Endothelial cell of umbilical vein (primary cell): ENCODE measurements around the gene NUDT6. TPM values are rescaled to one million over a fixed set of nuclear protein-coding genes. Genes with fewer than 3 reads are reported as not detected.

Experiments
- BruUV-seq: library from RNA; stranded (reverse); fragments of 400-500 nt; replicated peaks from 2 replicates; lab custom pipeline; 2021; lab: Mats Ljungman, UMichigan
- CTCF ChIA-PET: fragments of 300-600, 350-600 bp; sonication (Branson Sonifier 250); formaldehyde crosslinking; loops from one replicate; lab custom pipeline; 2021; ENCODE audit warnings: antibody characterized with exemption, inconsistent platforms; lab: Charles Lee
- POLR2A ChIA-PET: fragments of 300-600, 350-600 bp; sonication (Branson Sonifier 250); formaldehyde crosslinking; loops from one replicate; lab custom pipeline; 2021; ENCODE audit warnings: antibody characterized with exemption, inconsistent platforms; lab: Charles Lee
- DNase-seq: peaks from one replicate; pipeline ENCODE4 v3.0.0-alpha.2; 2011; ENCODE audit warnings: low read depth, low spot score
- FAIRE-seq: peaks from 2 replicates; lab custom pipeline; 2011; peaks lifted over from hg19 to GRCh38; lab: Jason Lieb, UNC
- H2AFZ ChIP-seq: 2 replicates; pipeline ENCODE4 v1.6.0; 2012; ENCODE audit warnings: low read depth, low read length, control low read depth, inconsistent platforms
- H3K27ac ChIP-seq: 2 replicates; pipeline ENCODE4 v1.5.1; 2011; ENCODE audit warnings: low read depth, mild to moderate bottlenecking, control low read depth, low read length, moderate library complexity; ENCODE audit not compliant: insufficient read depth
- H3K27me3 ChIP-seq, 2 experiments: 2 replicates each; pipeline versions ENCODE4 v1.6.0 to v1.6.1; 2011; ENCODE audit warnings: low read length in 2 of 2, mixed read lengths in 1 of 2; ENCODE audit not compliant: control insufficient read depth in 2 of 2, insufficient read depth in 2 of 2
- H3K36me3 ChIP-seq, 2 experiments: 2 replicates in 1 of 2; 3 replicates in 1 of 2; pipeline ENCODE4 v1.5.1; 2011; ENCODE audit warnings: low read length in 2 of 2, mild to moderate bottlenecking in 1 of 2, moderate library complexity in 1 of 2; ENCODE audit not compliant: control insufficient read depth in 2 of 2, insufficient read depth in 2 of 2; ENCODE audit errors: extremely low read depth in 1 of 2
- H3K4me1 ChIP-seq: 3 replicates; pipeline ENCODE4 v1.5.1; 2011; ENCODE audit warnings: mild to moderate bottlenecking, low read length; ENCODE audit not compliant: control insufficient read depth, insufficient read depth; ENCODE audit errors: extremely low read depth
- H3K4me2 ChIP-seq: 2 replicates; pipeline ENCODE4 v1.6.1; 2011; ENCODE audit warnings: low read length, control low read depth, mixed read lengths; ENCODE audit not compliant: insufficient read depth
- H3K4me3 ChIP-seq, 3 experiments: fragments of 200-600 bp in 1 of 3; sonication (generic), shearing (Covaris generic) in 1 of 3; replicated peaks in 1 of 3; 2 replicates each; pipeline ENCODE4 v1.5.1; 2011 to 2016; ENCODE audit warnings: control low read depth in 3 of 3, low read length in 3 of 3, mild to moderate bottlenecking in 2 of 3, inconsistent platforms in 1 of 3, low read depth in 1 of 3, moderate library complexity in 1 of 3; ENCODE audit not compliant: insufficient read depth in 1 of 3
- H3K79me2 ChIP-seq: 2 replicates; pipeline ENCODE4 v1.6.0; 2012; ENCODE audit warnings: low read length, inconsistent platforms; ENCODE audit not compliant: control insufficient read depth, insufficient read depth
- H3K9ac ChIP-seq: replicated peaks from 2 replicates; pipeline ENCODE3; 2011; ENCODE audit warnings: low read length, control low read depth; ENCODE audit not compliant: insufficient read depth; ENCODE audit errors: extremely low read depth
- H3K9me1 ChIP-seq: replicated peaks from 3 replicates; pipeline ENCODE4 v1.6.0; 2011; ENCODE audit warnings: mild to moderate bottlenecking, low read length; ENCODE audit not compliant: control insufficient read depth, insufficient read depth; ENCODE audit errors: extremely low read depth
- H3K9me3 ChIP-seq: replicated peaks from 2 replicates; pipeline ENCODE4 v1.5.1; 2012; ENCODE audit warnings: low read length, inconsistent platforms; ENCODE audit not compliant: control insufficient read depth, insufficient read depth
- H4K20me1 ChIP-seq: replicated peaks from 2 replicates; pipeline ENCODE3; 2011; ENCODE audit warnings: mild to moderate bottlenecking, low read length; ENCODE audit not compliant: control insufficient read depth, insufficient read depth; ENCODE audit errors: extremely low read depth
- EZH2 ChIP-seq: IDR thresholded peaks from 2 replicates; pipeline ENCODE4 v1.6.1; 2012; ENCODE audit warnings: borderline replicate concordance, low read depth, mild to moderate bottlenecking, moderate library complexity, low read length, inconsistent platforms; ENCODE audit not compliant: severe bottlenecking
- FOS ChIP-seq: IDR thresholded peaks from 2 replicates; pipeline ENCODE4 v1.6.1; 2011; ENCODE audit warnings: mild to moderate bottlenecking, low read length, moderate library complexity, borderline replicate concordance; ENCODE audit not compliant: insufficient read depth
- GATA2 ChIP-seq: IDR thresholded peaks from 2 replicates; pipeline ENCODE4 v1.7.0; 2011; ENCODE audit warnings: low read depth, mild to moderate bottlenecking, moderate library complexity, mixed read lengths, low read length; ENCODE audit not compliant: insufficient read length, insufficient read depth
- JUN ChIP-seq: IDR thresholded peaks from 2 replicates; pipeline ENCODE4 v1.6.1; 2011; ENCODE audit warnings: borderline replicate concordance, low read depth; ENCODE audit not compliant: insufficient read length, insufficient read depth
- MYC ChIP-seq: IDR thresholded peaks from one replicate; pipeline ENCODE4 v1.6.1; 2011; ENCODE audit warnings: mild to moderate bottlenecking, low read depth, low read length
- POLR2A ChIP-seq: IDR thresholded peaks from 2 replicates; pipeline ENCODE4 v1.6.1; 2012; ENCODE audit warnings: low read depth, mild to moderate bottlenecking, control low read depth, low read length
- POLR2AphosphoS5 ChIP-seq: IDR thresholded peaks from 2 replicates; pipeline ENCODE4 v1.6.1; 2012; ENCODE audit warnings: low read depth, mild to moderate bottlenecking, control low read depth, low read length, moderate library complexity; ENCODE audit not compliant: insufficient read depth
- dilution Hi-C: fragments of 300-500 bp; cut with MboI; formaldehyde crosslinking; loops from one replicate; pipeline ENCODE4 v1.15.0; 2019; ENCODE audit warnings: low sequenced_read_pairs; ENCODE audit not compliant: extremely low pct_ligation_motif_present
- intact Hi-C: fragments of 100-400 bp; cut with micrococcal nuclease; formaldehyde crosslinking; loops from one replicate; pipeline ENCODE4 v1.10.0; 2022
- polyA plus RNA-seq, 4 experiments: library from polyadenylated mRNA; depleted of rRNA in 3 of 4; stranded (reverse) in 3 of 4; unstranded in 1 of 4; fragments of >200 nt; gene quantifications; 2 replicates each; pipeline versions ENCODE4 v1.2.1 to v1.2.3, GENCODE V29; 2011 to 2012; ENCODE audit warnings: missing spikeins in 1 of 4
- total RNA-seq: library from RNA; stranded (reverse); gene quantifications from 2 replicates; pipeline ENCODE4 v1.2.3, GENCODE V29; 2021
- TF ChIP-seq, protein P1 (sequence below), 2 donors: IDR thresholded peaks; 1 replicate in 1 of 2; 2 replicates in 1 of 2; pipeline ENCODE4 v1.5.1; 2011; ENCODE audit warnings: low read length in 2 of 2, mild to moderate bottlenecking in 2 of 2, moderate library complexity in 2 of 2, control low read depth in 1 of 2, inconsistent platforms in 1 of 2, low read depth in 1 of 2; ENCODE audit not compliant: insufficient read depth in 1 of 2; ENCODE audit errors: extremely low read depth in 1 of 2
- TF ChIP-seq, protein P2 (sequence below): IDR thresholded peaks from 2 replicates; pipeline ENCODE4 v1.6.1; 2011; ENCODE audit not compliant: insufficient read depth, insufficient read length

The NUDT6 gene
- total and polyA plus RNA-seq, 2 donors (not counting 3 experiments of a cell fraction or from before 2014, with no cell fraction given) = 5.1 to 5.4 TPM

DNA sequence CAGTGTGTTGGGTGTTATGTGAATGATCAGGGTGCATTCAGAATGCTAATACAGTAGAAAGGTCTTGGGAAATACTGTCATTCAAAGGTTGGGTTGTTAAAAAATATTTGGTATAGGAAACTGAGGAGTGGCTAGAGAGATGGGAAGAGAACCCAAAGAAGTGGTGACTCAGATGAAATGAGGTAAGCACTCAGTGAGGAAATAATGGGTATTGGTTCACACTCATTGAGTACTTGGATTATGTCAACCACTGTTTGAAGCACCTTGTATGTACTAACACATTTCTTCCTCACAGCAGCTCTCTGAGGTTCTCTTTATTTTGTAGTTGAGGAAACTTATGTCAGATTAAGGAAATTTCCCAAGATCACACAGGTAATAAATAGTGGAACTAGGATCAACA is 40.8 kb upstream of the NUDT6 start:
- Histone ChIP-seq H3K4me3 (no peak overlapping the region), H3K79me2 (no peaks in the 10 kb centered on the region), H3K9ac (no peak overlapping the region), H2AFZ (no peak overlapping the region), H3K36me3 (no peaks in the 10 kb centered on the region), H4K20me1 (no peaks in the 10 kb centered on the region), H3K27me3 (no peaks in the 10 kb centered on the region), H3K4me2 (no peak overlapping the region), H3K9me3 (no peaks in the 10 kb centered on the region), H3K9me1 (no peaks in the 10 kb centered on the region), H3K4me1 (no peaks in the 10 kb centered on the region), H3K27ac (no peak overlapping the region)
- CTCF ChIA-PET = no interaction called here
- intact Hi-C loops = no loop called here
- POLR2A ChIA-PET = no interaction called here
- DNase-seq (no peak), FAIRE-seq (no peak)
- BruUV-seq = no TSS peak
- TF ChIP-seq GATA2 = no peak
- TF ChIP-seq, protein P1, sequence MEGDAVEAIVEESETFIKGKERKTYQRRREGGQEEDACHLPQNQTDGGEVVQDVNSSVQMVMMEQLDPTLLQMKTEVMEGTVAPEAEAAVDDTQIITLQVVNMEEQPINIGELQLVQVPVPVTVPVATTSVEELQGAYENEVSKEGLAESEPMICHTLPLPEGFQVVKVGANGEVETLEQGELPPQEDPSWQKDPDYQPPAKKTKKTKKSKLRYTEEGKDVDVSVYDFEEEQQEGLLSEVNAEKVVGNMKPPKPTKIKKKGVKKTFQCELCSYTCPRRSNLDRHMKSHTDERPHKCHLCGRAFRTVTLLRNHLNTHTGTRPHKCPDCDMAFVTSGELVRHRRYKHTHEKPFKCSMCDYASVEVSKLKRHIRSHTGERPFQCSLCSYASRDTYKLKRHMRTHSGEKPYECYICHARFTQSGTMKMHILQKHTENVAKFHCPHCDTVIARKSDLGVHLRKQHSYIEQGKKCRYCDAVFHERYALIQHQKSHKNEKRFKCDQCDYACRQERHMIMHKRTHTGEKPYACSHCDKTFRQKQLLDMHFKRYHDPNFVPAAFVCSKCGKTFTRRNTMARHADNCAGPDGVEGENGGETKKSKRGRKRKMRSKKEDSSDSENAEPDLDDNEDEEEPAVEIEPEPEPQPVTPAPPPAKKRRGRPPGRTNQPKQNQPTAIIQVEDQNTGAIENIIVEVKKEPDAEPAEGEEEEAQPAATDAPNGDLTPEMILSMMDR (IDR thresholded peaks at IDR 0.05; ENCODE audit: extremely low read depth in 1 of 2, insufficient read depth in 1 of 2, low read depth in 1 of 2, low read length in 2 of 2) = no peak
- peak; percentile 12 for TF ChIP-seq FOS
- TF ChIP-seq, protein P2, sequence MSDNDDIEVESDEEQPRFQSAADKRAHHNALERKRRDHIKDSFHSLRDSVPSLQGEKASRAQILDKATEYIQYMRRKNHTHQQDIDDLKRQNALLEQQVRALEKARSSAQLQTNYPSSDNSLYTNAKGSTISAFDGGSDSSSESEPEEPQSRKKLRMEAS = no peak
- no peak for TF ChIP-seq POLR2A
- dilution Hi-C loops = no loop called here

DNA sequence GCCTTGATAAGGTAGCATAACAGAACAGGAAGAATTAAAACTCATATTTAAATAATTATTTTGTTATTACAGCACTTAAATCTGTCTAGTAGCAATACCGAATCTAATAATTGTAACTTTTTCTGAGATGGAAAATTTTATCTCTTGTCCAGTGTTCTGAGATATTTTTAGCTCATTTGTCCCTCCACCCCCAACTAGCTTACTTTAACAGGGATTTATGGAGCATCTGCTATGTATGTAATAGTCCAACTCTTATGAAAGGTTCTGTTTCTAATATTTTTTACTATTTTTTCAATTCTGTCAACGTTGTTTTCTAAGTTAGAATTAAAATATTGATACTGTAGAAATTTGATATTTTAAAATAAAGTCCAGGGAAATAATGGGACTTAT is 38.2 kb upstream of the NUDT6 start:
- Histone ChIP-seq H3K4me2 (no peak overlapping the region), H3K27me3 (no peaks in the 10 kb centered on the region), H3K9ac (no peak overlapping the region), H3K9me1 (no peaks in the 10 kb centered on the region), H3K9me3 (no peaks in the 10 kb centered on the region), H3K36me3 (no peaks in the 10 kb centered on the region), H3K27ac (no peak overlapping the region), H3K4me1 (no peaks in the 10 kb centered on the region), H3K4me3 (no peak overlapping the region), H4K20me1 (no peaks in the 10 kb centered on the region), H3K79me2 (no peaks in the 10 kb centered on the region), H2AFZ (no peak overlapping the region)
- POLR2A ChIA-PET = interaction anchor here (0.5 kb wide), 1 partner anchor 450 kb away, joined by 7 read pairs; no protein-coding TSS in a partner anchor
- dilution Hi-C loops (no loop called here), intact Hi-C loops (no loop called here)
- FAIRE-seq = no peak
- CTCF ChIA-PET = interaction anchor here (0.6 kb wide), 1 partner anchor 272 kb away, joined by 3 read pairs; no protein-coding TSS in a partner anchor
- TF ChIP-seq, protein P1 (IDR thresholded peaks at IDR 0.05; ENCODE audit: extremely low read depth in 1 of 2, insufficient read depth in 1 of 2, low read depth in 1 of 2, low read length in 2 of 2) = no peak
- TF ChIP-seq MYC (no peak), GATA2 (no peak), FOS (no peak), JUN (no peak), EZH2 (no peak), POLR2AphosphoS5 (no peak), POLR2A (no peak)
- TF ChIP-seq, protein P2 = no peak
- BruUV-seq = no TSS peak
- no peak for DNase-seq
